ENCODE data around the gene ARPP21. TPM values are rescaled to one million over a fixed set of nuclear protein-coding genes. Genes with fewer than 3 reads are reported as not detected.

ARPP21 gene
- total RNA-seq, 4 donors from 2014 or later = 0.28 to 1.6 TPM; not detected in 2

DNA sequence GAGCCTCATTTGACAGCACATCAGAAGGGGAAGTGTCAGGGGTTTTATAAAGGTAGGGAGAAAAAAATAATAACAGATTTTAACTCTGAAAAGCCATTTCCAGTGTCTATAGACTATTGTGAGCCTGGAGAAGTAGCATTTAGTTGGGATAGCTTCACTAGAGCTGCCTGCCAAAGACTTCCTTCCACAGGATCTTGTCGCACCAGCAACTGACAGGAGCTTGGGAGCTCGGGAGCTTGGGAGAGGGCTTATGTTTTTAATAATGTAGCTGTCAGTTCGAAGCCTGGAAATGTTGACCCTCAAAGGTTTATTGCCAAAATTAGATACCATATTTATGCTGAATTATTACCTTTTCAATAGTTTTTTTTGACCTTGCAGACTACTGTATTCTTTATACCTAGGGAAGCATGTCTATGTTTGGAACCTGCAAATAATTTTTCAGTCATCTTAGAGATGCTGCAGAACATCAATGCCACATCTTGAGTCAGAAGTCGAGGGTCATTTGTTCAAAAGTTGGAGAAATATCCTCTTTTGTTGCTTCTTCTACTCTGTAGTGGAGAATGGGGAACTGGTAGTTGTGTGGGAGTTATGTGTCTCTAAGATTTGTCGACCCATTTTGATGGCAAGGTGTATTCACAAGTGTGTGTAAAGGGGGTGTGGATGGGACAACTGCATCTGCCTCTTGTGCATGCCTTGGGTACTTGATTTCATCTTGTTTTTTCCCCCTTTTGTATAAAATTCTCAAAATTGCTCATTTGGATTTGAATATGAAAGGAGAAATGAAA lies 41.7 kb downstream of the ARPP21 start:
- TF ChIP-seq, protein P1, sequence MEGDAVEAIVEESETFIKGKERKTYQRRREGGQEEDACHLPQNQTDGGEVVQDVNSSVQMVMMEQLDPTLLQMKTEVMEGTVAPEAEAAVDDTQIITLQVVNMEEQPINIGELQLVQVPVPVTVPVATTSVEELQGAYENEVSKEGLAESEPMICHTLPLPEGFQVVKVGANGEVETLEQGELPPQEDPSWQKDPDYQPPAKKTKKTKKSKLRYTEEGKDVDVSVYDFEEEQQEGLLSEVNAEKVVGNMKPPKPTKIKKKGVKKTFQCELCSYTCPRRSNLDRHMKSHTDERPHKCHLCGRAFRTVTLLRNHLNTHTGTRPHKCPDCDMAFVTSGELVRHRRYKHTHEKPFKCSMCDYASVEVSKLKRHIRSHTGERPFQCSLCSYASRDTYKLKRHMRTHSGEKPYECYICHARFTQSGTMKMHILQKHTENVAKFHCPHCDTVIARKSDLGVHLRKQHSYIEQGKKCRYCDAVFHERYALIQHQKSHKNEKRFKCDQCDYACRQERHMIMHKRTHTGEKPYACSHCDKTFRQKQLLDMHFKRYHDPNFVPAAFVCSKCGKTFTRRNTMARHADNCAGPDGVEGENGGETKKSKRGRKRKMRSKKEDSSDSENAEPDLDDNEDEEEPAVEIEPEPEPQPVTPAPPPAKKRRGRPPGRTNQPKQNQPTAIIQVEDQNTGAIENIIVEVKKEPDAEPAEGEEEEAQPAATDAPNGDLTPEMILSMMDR (IDR thresholded peaks at IDR 0.05) = no peak
- DNase-seq (ENCODE audit: low spot score) (no peak), ATAC-seq (ENCODE audit: low FRiP score) (no peak)

DNA sequence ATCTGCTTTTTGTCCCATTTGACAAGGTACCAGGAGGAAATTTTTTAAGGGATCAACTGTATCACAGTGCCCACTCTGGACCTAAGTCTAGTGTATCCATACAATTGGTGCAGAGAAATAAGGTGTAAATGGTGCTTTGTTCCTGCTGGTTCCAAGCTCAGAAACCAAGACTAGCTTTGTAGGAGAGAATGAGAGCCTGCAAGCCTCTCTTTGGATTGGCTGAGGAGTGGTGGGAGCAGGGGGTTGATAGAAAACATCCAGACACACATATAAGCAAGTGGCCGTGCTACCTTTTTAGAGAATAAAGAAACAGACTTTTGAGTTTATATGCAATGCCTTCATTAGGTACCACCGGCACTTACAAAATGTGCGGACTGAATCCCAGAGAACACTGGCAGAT lies 45.8 kb downstream of the ARPP21 start:
- TF ChIP-seq, protein P1 (IDR thresholded peaks at IDR 0.05) = no peak
- no peak for DNase-seq (ENCODE audit: low spot score)
- no peak for ATAC-seq (ENCODE audit: low FRiP score)

DNA sequence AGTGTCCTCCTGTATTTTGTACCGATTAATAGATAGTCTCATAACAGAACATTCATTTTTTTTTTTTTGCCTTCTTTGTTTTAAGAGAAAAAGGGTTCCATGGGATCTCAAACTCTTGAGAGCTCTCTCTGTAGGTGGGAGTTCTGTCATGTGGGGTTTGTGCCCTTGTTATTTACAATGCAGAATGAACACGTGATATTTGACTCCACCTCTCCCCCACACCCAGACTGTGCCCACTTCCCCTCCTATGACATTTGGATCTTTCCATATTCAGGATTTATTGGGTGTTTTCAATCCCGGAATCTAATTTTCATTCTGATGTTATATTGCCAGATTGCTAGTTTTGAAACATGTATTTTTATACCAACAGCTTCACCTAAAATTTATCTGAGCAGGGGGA lies 49.5 kb downstream of the ARPP21 start:
- TF ChIP-seq, protein P1 (IDR thresholded peaks at IDR 0.05) = no peak
- ATAC-seq (ENCODE audit: low FRiP score) = no peak
- DNase-seq (ENCODE audit: low spot score) = no peak

DNA sequence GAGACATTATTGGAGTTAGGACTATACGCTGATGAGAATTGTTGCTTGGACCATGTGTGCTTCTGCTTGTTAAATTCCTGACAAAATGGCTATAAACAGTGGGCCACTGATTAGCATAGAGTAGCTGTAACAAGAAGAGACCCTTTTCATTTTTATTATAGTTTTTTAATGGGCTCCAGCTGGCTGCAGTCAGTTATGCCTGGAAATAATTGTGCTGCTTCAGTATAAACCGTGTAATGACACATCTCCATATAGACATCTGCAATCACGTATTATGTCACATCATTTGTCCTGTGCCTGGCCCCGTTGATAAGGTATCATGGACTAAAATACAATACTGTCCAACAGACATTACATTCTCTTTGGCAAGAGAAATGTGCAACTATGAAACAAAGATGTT lies 50.9 kb downstream of the ARPP21 start:
- no peak for DNase-seq (ENCODE audit: low spot score)
- TF ChIP-seq, protein P1 (IDR thresholded peaks at IDR 0.05) = no peak
- ATAC-seq (ENCODE audit: low FRiP score) = no peak

DNA sequence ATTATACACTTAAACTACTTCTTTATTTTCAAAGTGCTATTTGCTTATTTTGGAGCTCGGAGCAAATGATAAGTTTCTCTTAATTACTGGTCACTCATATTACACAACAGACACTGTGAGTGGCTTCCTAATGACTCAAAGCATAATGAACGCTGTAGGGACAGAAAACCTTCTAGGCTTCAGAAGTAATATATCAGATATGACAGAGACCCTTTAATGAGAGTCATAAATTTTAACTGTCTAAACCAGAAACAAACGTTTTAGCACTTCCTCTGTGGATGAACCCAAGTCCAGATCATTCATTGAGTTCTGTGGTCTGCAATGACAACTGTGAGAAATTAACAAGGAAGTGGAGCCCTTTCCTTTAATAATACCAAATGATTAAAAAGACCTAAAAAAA lies 66.6 kb downstream of the ARPP21 start:
- ATAC-seq (ENCODE audit: low FRiP score) = no peak
- TF ChIP-seq, protein P1 (IDR thresholded peaks at IDR 0.05) = no peak

DNA sequence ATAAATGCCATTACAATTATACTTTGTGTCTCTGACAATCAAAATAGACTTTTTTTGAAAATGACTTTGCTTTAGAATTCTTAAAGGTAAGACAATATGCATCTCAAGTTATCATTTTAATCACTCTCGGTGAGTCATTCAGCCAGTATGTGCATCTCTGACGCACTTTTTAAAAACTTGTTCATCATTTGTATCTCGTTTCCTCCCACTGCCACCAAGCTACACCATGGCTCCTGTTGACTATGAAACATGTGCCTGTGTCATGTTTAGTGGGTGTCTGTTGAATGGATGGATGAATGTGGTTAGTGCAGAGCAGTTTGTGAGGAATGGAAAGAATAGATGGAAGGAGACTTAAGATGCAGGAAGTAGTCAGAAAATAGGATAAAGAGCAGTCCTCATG lies 68.6 kb downstream of the ARPP21 start:
- ATAC-seq (ENCODE audit: low FRiP score) (no peak), DNase-seq (ENCODE audit: low spot score) (no peak)
- TF ChIP-seq, protein P1 (IDR thresholded peaks at IDR 0.05) = no peak

More for the DNA sequence above, 66.6 kb downstream of the ARPP21 start:
- no peak for DNase-seq (ENCODE audit: low spot score)
